K562 (cell line): ENCODE data around the gene PPP1R12C. TPM values are rescaled to one million over a fixed set of nuclear protein-coding genes. Genes with fewer than 3 reads are reported as not detected.

ENCODE experiments used
- DIDO1 ChIP-seq: fragments of 450-650 bp; IDR thresholded peaks from 2 replicates; pipeline ENCODE4 v1.6.1; 2016; ENCODE audit warnings: low read depth, missing biosample characterization, missing genetic modification characterization
- ETV5 ChIP-seq: sonication (generic); formaldehyde crosslinking; IDR thresholded peaks from 2 replicates; pipeline ENCODE4 v1.4.0; 2020; ENCODE audit warnings: low read depth, mild to moderate bottlenecking, missing genetic modification reagents
- HEY1 ChIP-seq: fragments of 250-450 bp; sonication (Bioruptor Pico); IDR thresholded peaks from 2 replicates; pipeline ENCODE4 v1.5.0; 2020; ENCODE audit warnings: mild to moderate bottlenecking, moderate library complexity, borderline replicate concordance
- HLTF ChIP-seq: fragments of 450-650 bp; IDR thresholded peaks from 2 replicates; pipeline ENCODE4 v1.6.1; 2016
- KLF6 ChIP-seq: fragments of 250-450 bp; sonication (Bioruptor Pico); IDR thresholded peaks from 2 replicates; pipeline ENCODE4 v1.4.0; 2020; ENCODE audit warnings: mild to moderate bottlenecking, moderate library complexity, borderline replicate concordance
- MCM5 ChIP-seq: fragments of 450-650 bp; IDR thresholded peaks from 2 replicates; pipeline ENCODE4 v1.6.1; 2016; ENCODE audit warnings: low read depth
- MYBL2 ChIP-seq, 2 experiments: fragments of 450-650 bp in 1 of 2; sonication (generic) in 1 of 2; formaldehyde crosslinking in 1 of 2; IDR thresholded peaks; 2 replicates each; pipeline versions ENCODE4 v1.6.1 to v1.8.1; 2017 to 2022; ENCODE audit warnings: borderline replicate concordance in 1 of 2, inconsistent platforms in 1 of 2, low read depth in 1 of 2, mild to moderate bottlenecking in 1 of 2, missing genetic modification reagents in 1 of 2, moderate library complexity in 1 of 2
- NELFE ChIP-seq: IDR thresholded peaks from 2 replicates; pipeline ENCODE4 v1.6.1; 2011; ENCODE audit warnings: mild to moderate bottlenecking; ENCODE audit not compliant: insufficient read depth, insufficient read length
- OTX1 ChIP-seq: fragments of 450-650 bp; formaldehyde crosslinking; IDR thresholded peaks from 2 replicates; pipeline ENCODE4 v1.4.0; 2022; ENCODE audit warnings: mild to moderate bottlenecking
- SNRNP70 ChIP-seq: fragments of 200-400 bp; formaldehyde crosslinking; optimal IDR thresholded peaks from 2 replicates; pipeline ENCODE3; 2017; ENCODE audit warnings: low read depth, low read length
- SREBF1 ChIP-seq: fragments of 150-350 bp; IDR thresholded peaks from 2 replicates; pipeline ENCODE4 v1.6.1; 2014; ENCODE audit warnings: antibody characterized with exemption, low read depth, low read length, borderline replicate concordance
- STAG1 ChIP-seq: sonication (generic); formaldehyde crosslinking; IDR thresholded peaks from 2 replicates; pipeline ENCODE4 v1.5.0; 2020; ENCODE audit warnings: missing genetic modification reagents, borderline replicate concordance
- TAF15 ChIP-seq: fragments of 200-400 bp; formaldehyde crosslinking; IDR thresholded peaks from 2 replicates; pipeline ENCODE4 v1.6.1; 2017; ENCODE audit warnings: mild to moderate bottlenecking, low read depth, low read length, moderate library complexity
- TGIF2 ChIP-seq: sonication (generic); formaldehyde crosslinking; IDR thresholded peaks from 2 replicates; pipeline ENCODE4 v1.8.1; 2022; ENCODE audit warnings: mild to moderate bottlenecking, missing genetic modification reagents, moderate library complexity
- TRIM24 ChIP-seq, 2 experiments: fragments of 450-650 bp; IDR thresholded peaks; 2 replicates each; pipeline ENCODE4 v1.6.1; 2016
- ZC3H4 ChIP-seq: sonication (generic); formaldehyde crosslinking; IDR thresholded peaks from 2 replicates; pipeline ENCODE4 v1.9.0; 2021; ENCODE audit warnings: missing genetic modification reagents, borderline replicate concordance
- ZNF12 ChIP-seq: sonication (generic); formaldehyde crosslinking; IDR thresholded peaks from 2 replicates; pipeline ENCODE4 v1.4.0; 2020; ENCODE audit warnings: mild to moderate bottlenecking, missing genetic modification reagents
- ZNF140 ChIP-seq: fragments of 250-450 bp; sonication (Bioruptor Pico); IDR thresholded peaks from 2 replicates; pipeline ENCODE4 v1.8.0; 2021; ENCODE audit warnings: moderate library complexity, mild to moderate bottlenecking, inconsistent platforms
- ZNF146 ChIP-seq: IDR thresholded peaks from one replicate; pipeline ENCODE4 v1.6.1; 2018; ENCODE audit warnings: missing compliant biosample characterization; ENCODE audit not compliant: unreplicated experiment
- ZNF197 ChIP-seq: fragments of 200-800 bp; sonication (Bioruptor generic); IDR thresholded peaks from 2 replicates; pipeline ENCODE4 v1.6.1; 2016; ENCODE audit warnings: low read depth, missing genetic modification characterization, missing compliant biosample characterization
- ZNF239 ChIP-seq: fragments of 250-450 bp; sonication (Bioruptor Pico); IDR thresholded peaks from 2 replicates; pipeline ENCODE4 v1.4.0; 2020; ENCODE audit warnings: mild to moderate bottlenecking
- ZNF384 ChIP-seq: IDR thresholded peaks from 2 replicates; pipeline ENCODE4 v1.6.1; 2012; ENCODE audit warnings: low read depth, low read length, improper control_type of control experiment
- ZNF436 ChIP-seq: fragments of 250-450, 450-650 bp; sonication (Bioruptor Pico); formaldehyde crosslinking; IDR thresholded peaks from 2 replicates; pipeline ENCODE4 v1.7.0; 2020; ENCODE audit warnings: mild to moderate bottlenecking
- ZNF507 ChIP-seq: conservative IDR thresholded peaks from 2 replicates; pipeline ENCODE4 v1.6.1; 2017; ENCODE audit warnings: missing genetic modification characterization, missing compliant biosample characterization
- ZNF584 ChIP-seq: fragments of 200-800 bp; sonication (Bioruptor generic); IDR thresholded peaks from 2 replicates; pipeline ENCODE4 v1.6.1; 2016; ENCODE audit warnings: low read depth, mild to moderate bottlenecking, missing genetic modification characterization, missing compliant biosample characterization
- polyA plus RNA-seq, 8 experiments: library from polyadenylated mRNA; depleted of rRNA in 4 of 8; stranded (reverse) in 5 of 8; unstranded in 3 of 8; fragments of >200 nt; fragmentation: Nextera tagmentation in 2 of 8; fragmentation: Illumina TruSeq in 1 of 8; extraction: Ambion mirVana in 2 of 8; extraction: Trizol in 1 of 8; gene quantifications; 2 replicates each; pipeline versions ENCODE4 v1.2.1 to v1.2.3, GENCODE V29; 2011 to 2014; ENCODE audit warnings: inconsistent platforms in 1 of 8, missing spikeins in 1 of 8
- total RNA-seq, 7 experiments: library from RNA; depleted of rRNA in 6 of 7; stranded (reverse); fragments of >200 nt in 6 of 7; fragmentation: Illumina TruSeq in 2 of 7; extraction: Trizol in 2 of 7; gene quantifications; 2 replicates each; pipeline versions ENCODE4 v1.2.1 to v1.2.3, GENCODE V29; 2011 to 2021; ENCODE audit warnings: low replicate concordance in 1 of 7
- TF ChIP-seq, protein P1 (sequence below): fragments of 450-650 bp; formaldehyde crosslinking; IDR thresholded peaks from 2 replicates; pipeline ENCODE4 v1.4.0; 2022; ENCODE audit warnings: mild to moderate bottlenecking, moderate library complexity
- TF ChIP-seq, protein P2 (sequence below): fragments of 450-650 bp; formaldehyde crosslinking; IDR thresholded peaks from 2 replicates; pipeline ENCODE4 v1.4.0; 2020; ENCODE audit warnings: mild to moderate bottlenecking, moderate library complexity

The PPP1R12C gene
- total and polyA plus RNA-seq, 9 of the 15 experiments (the other 6 are each of a cell fraction or from before 2014, with no cell fraction given): 1.8 to 136 (median 33.7) TPM

DNA sequence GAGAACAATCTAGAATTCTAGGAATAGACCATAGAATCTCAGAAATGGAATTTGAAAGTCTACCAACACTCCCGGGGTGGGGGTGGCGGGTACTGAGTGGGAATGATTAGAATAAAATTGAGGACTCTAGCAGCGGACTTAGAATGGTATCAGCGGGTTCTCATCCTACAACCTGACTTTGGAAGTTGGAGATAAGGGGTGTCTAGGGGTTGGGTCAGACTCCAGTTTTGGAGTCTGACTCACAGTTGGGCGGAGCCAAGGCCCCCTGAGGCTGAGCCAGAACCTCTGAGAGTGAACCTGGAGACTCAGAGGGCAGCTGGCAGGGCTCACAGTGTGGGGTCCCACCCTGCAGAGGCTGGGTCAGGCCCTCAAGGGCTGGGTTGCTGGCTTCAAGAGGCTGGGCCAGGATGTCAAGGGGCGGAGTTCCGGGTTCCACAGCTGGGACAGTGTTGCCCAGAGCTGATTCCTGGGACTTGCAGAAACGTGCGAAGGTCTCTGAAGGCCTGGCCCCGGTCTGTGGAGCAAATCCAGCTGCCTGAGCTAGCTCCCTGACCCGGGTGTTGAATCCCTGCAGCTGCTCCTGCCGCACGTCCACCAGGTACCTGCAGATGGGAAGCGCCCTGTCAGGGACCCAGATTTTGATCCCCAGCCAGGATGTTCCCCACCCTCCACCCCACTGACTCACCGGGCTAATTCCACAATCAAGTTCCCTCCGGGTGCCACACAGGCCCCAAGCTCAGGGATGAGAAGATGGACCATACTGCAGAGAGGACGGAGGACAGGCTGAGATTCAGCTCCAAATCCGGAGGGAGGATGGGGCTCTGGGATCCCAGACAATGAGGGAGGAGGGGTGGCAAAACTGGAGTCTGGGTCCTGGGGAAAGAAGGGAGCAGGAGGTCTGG is 41.7 kb upstream of the PPP1R12C start (continued):
- TF ChIP-seq TRIM24 (IDR thresholded peaks at IDR 0.05): no peak
- TF ChIP-seq ZNF507 (tag): no peak
- no peak for TF ChIP-seq OTX1 (CRISPR knock-in tag)
- TF ChIP-seq NELFE: no peak
- TF ChIP-seq ZNF146 (CRISPR knock-in tag): no peak
- TF ChIP-seq ZNF239: no peak
- peak; percentile 96 for TF ChIP-seq ZC3H4 (CRISPR knock-in tag)
- TF ChIP-seq ZNF584 (CRISPR knock-in tag): no peak
- no peak for TF ChIP-seq TGIF2 (CRISPR knock-in tag)
- no peak for TF ChIP-seq SREBF1
- TF ChIP-seq ZNF197 (CRISPR knock-in tag): no peak
- TF ChIP-seq, protein P1, sequence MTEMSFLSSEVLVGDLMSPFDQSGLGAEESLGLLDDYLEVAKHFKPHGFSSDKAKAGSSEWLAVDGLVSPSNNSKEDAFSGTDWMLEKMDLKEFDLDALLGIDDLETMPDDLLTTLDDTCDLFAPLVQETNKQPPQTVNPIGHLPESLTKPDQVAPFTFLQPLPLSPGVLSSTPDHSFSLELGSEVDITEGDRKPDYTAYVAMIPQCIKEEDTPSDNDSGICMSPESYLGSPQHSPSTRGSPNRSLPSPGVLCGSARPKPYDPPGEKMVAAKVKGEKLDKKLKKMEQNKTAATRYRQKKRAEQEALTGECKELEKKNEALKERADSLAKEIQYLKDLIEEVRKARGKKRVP: no peak
- no peak for TF ChIP-seq ZNF436 (CRISPR knock-in tag)
- no peak for TF ChIP-seq ZNF12
- no peak for TF ChIP-seq MCM5
- TF ChIP-seq ZNF384: no peak
- TF ChIP-seq, protein P2, sequence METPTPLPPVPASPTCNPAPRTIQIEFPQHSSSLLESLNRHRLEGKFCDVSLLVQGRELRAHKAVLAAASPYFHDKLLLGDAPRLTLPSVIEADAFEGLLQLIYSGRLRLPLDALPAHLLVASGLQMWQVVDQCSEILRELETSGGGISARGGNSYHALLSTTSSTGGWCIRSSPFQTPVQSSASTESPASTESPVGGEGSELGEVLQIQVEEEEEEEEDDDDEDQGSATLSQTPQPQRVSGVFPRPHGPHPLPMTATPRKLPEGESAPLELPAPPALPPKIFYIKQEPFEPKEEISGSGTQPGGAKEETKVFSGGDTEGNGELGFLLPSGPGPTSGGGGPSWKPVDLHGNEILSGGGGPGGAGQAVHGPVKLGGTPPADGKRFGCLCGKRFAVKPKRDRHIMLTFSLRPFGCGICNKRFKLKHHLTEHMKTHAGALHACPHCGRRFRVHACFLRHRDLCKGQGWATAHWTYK (CRISPR knock-in tag): no peak
- 0 out of 2 replicates have a peak, but pooled peaks have one; percentile 37 for TF ChIP-seq ETV5 (CRISPR knock-in tag)
- no peak for TF ChIP-seq KLF6 (CRISPR knock-in tag)
- no peak for TF ChIP-seq DIDO1 (tag)
- no peak for TF ChIP-seq HLTF
- TF ChIP-seq TAF15: no peak
- TF ChIP-seq SNRNP70: no peak
- no peak for TF ChIP-seq HEY1 (CRISPR knock-in tag)
- no peak for TF ChIP-seq MYBL2 (IDR thresholded peaks at IDR 0.05; ENCODE audit: low read depth)
- TF ChIP-seq MYBL2 (CRISPR knock-in tag; IDR thresholded peaks at IDR 0.05; ENCODE audit: borderline replicate concordance): no peak
- no peak for TF ChIP-seq ZNF140 (CRISPR knock-in tag)
- TF ChIP-seq STAG1 (CRISPR knock-in tag): 0 out of 2 replicates have a peak, but pooled peaks have one; percentile 27
